GM12874 (cell line): ENCODE data around the gene PVRIG.
"Not testable (repeated sequence)": the region's sequence is repeated elsewhere in the genome, so short reads cannot be mapped to it uniquely, and the experiment has no call there.

ENCODE experiments used
- TF ChIP-seq, protein P1 (sequence below): IDR thresholded peaks from 2 replicates; pipeline ENCODE4 v1.5.1; 2011; ENCODE audit warnings: low read depth, mild to moderate bottlenecking, control low read depth, low read length, moderate library complexity; ENCODE audit not compliant: insufficient read depth

PVRIG gene

DNA sequence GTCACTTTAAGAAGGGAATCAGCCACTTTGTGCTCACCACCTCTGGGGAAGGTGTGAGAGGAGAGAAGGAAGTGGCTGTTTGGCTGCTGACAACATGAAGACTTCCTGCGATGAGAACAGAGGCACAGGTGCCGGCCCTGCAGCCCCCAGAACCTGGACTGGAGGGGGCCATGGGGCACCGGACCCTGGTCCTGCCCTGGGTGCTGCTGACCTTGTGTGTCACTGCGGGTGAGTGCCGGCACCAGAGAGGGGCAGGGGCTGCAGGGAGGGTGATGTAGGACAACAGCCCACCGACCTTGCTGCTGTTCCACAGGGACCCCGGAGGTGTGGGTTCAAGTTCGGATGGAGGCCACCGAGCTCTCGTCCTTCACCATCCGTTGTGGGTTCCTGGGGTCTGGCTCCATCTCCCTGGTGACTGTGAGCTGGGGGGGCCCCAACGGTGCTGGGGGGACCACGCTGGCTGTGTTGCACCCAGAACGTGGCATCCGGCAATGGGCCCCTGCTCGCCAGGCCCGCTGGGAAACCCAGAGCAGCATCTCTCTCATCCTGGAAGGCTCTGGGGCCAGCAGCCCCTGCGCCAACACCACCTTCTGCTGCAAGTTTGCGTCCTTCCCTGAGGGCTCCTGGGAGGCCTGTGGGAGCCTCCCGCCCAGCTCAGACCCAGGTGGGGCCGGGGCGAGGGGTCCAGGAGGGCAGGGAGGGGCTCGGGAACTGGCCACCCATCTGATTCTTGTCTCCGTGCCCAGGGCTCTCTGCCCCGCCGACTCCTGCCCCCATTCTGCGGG is at the start of gene PVRIG:
Gene PVRIG, plus strand, starts transcription at position 149 of the 785 bp plus-strand sequence. Its CDS starts 22 bp downstream, at position 171.
- TF ChIP-seq, protein P1, sequence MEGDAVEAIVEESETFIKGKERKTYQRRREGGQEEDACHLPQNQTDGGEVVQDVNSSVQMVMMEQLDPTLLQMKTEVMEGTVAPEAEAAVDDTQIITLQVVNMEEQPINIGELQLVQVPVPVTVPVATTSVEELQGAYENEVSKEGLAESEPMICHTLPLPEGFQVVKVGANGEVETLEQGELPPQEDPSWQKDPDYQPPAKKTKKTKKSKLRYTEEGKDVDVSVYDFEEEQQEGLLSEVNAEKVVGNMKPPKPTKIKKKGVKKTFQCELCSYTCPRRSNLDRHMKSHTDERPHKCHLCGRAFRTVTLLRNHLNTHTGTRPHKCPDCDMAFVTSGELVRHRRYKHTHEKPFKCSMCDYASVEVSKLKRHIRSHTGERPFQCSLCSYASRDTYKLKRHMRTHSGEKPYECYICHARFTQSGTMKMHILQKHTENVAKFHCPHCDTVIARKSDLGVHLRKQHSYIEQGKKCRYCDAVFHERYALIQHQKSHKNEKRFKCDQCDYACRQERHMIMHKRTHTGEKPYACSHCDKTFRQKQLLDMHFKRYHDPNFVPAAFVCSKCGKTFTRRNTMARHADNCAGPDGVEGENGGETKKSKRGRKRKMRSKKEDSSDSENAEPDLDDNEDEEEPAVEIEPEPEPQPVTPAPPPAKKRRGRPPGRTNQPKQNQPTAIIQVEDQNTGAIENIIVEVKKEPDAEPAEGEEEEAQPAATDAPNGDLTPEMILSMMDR: not testable (repeated sequence)

DNA sequence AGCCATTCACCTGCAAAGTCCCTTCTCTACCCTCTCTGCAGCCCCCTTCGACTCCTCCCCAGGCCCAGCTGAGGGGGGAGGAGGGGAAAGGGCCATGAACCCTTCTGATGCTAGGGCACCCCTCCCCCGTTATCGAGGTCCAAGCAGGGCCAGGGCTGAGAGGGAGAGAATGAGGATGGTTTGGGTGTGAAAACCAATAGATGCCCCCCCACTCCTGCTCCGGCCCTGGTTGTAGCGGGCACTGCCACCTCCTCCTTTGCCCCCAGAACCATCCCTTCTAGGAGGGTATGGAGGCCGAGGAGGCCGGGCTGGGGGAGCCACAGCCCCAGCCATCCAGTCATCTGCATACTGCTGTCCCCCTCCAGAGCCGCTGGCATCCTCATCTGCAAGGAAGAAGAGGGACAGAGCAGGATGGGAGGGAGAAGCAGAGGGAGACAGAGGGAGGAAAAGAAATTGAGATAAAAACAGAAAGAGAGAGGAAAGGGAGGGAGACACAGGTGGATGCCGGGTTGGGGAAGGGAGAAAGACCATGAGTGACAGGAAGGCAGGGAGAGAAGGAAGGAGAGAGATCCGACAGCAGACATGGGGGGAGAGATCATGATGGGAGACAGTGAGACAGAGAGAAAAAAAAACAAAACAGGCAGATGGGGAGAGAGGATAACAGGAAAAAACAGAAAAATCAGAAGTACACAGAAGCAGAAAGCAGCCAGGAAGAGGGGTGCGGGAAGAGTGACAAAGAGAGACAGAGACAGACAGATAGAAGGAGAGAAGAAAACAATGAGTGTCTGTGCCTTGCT is 49.5 kb upstream of the PVRIG start:
- TF ChIP-seq, protein P1: no peak

DNA sequence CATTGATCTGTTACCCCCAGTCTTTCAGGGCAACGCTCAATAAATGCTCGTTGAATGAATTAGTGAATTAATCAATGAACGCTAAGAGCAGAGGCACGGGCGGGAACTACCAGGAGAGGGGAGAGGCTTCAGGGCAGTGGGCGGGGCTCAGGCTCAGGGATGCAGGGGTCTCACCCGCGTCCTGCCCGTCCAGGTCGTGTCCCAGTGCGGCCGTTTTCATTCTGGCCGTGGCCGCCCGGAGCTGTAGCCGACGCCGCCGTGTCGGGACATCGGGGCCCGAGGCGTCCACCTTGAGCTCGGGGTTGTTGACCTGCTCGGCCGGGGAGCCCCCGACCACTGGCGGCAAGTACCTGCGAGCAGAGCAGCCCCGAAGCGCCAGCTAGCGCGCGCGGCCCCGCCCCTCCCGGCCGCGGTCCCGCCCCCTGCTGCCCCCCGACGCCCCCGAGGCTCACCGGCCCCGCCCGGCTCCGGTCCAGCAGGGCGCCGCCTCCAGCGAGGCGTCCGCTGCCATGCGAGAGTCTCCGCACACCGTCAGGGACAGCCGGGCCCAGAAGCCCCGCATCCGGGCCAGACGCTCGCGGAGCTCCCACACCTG is 48.6 kb upstream of the PVRIG start:
- TF ChIP-seq, protein P1: no peak

DNA sequence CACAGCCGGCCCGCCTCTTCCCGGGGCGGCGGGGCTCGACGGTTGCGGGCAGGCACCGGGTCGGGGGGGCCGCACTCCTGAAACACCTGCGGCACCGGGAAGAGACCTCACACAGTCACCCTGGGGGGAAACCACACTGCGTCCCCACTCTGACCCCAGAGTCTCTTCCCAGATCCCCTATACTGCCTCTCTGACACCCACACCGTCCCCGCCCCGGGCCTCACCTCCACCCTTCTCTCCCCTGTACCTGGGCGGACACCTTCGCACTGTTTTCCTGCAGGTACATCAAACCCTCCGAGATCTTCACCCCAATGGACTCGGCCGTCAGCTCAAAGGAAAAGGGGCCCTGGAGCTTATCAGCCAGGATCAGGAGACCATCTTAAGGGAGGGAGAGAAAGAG is 47.9 kb upstream of the PVRIG start:
- TF ChIP-seq, protein P1: no peak

DNA sequence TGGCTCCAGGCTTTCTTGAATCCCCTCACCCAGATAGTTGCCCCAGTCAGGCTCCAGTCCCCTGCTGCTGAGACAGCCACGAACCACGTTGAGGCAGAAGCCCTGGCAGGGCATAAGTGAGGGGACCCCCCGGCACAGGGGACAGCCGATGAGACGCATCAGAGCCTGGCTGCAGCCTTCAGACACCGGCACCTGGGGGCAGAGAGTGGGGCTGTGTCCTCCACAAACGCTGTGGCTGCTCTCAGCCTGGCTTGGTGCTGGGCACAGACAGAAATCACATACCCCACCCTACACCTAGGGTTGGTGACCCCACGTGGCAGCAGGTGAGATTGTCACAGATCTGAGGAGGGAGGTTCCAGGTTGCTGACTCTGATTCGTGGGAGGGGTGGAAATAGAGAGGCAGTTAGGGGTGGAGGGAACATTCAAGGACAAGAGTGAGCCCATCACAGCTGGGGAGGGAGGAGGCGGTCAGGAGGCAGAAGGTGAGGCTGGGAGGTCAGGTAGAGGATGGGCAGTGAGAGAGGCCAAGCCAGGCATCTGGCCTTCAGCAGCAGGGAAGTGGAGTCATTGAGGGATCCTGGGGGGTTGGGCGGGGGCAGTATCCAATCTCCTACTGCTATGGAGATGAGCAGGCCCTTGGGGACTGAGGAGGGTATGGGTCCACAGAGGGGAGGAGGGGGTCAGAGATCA is 45.8 kb upstream of the PVRIG start:
- TF ChIP-seq, protein P1: no peak

DNA sequence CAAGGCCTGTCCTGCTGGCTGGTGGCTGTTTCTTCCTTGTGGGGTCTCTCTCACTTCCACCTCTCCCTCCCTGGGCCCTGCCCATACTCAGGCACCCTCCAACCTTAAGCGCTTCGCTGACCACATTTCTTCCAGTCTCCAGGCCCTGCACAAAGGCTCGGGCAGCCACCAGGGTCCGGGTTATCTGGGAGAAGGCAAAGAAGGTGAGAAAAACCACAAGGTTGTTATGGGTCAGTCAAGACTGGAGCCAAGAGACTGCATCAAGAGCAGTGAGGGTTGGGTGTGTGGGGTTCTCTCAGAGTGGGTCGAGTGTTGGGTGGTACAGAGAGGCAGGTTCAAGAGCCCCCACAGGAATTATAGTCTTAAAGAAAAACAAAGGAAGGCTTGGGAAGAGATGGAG is 45.2 kb upstream of the PVRIG start:
- TF ChIP-seq, protein P1: no peak

DNA sequence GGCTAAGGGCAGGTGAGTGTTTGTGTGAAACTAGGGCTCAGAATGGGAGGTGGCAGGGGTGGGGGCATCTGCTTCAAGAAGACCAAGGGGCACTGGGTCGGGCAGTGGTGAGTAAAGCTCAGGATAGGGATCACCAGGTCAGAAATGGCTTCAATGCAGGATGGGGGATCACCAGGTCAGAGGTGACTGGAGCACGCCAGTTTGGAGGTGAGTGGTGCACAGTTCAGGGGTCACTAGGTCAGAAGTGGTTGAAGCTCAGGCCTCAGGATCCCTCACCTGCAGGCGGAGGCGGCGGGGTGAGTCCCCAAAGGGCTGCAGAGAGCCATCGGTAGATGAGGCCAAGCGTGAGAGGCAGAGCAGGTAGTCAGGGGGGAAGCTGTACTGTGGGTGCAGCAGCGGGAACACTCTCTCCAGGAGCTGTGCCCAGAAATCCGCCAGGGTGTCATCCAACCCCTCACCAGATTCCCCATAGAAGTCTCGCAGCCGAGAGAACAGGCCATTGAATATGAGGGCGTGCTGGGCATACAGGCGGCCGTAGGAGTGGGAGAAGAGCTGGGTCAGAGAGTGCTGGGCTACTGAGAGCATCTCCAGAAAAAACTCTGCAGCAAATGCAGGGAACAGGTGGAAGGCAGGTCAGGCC is 44.3 kb upstream of the PVRIG start:
- TF ChIP-seq, protein P1: no peak
